HL-60 (cell line): Measurements from ENCODE around the gene MACO1.

ENCODE experiments used
- POLR2AphosphoS5 ChIP-seq: IDR thresholded peaks from 2 replicates; pipeline ENCODE4 v1.6.1; 2012; ENCODE audit warnings: low read depth
- TF ChIP-seq, protein P1 (sequence below): IDR thresholded peaks from one replicate; pipeline ENCODE4 v1.5.1; 2011; ENCODE audit warnings: low read length, control low read depth, inconsistent platforms; ENCODE audit not compliant: insufficient read depth
- TF ChIP-seq, protein P2 (sequence below): IDR thresholded peaks from 2 replicates; pipeline ENCODE4 v1.6.1; 2012; ENCODE audit warnings: low read depth; ENCODE audit not compliant: insufficient replicate concordance

DNA sequence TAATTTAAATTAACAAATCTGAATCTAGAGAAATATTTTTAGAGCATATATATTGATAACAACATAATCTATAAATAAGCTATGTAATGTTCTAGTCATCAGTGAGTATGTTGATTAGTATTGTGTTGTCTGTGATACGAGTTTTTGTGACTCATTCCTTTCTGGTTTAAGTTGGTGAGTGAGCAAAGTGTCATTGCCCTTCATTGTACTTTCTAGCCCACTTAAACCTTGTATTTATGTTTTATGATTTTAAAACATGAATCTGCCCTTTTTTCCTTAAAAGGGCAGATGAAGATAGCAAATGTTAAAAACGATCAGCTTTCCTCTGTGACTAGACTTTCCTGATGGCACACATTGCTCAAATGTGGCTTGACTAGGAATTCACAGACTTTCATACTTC is 38.5 kb downstream of the MACO1 start:
- TF ChIP-seq, protein P1, sequence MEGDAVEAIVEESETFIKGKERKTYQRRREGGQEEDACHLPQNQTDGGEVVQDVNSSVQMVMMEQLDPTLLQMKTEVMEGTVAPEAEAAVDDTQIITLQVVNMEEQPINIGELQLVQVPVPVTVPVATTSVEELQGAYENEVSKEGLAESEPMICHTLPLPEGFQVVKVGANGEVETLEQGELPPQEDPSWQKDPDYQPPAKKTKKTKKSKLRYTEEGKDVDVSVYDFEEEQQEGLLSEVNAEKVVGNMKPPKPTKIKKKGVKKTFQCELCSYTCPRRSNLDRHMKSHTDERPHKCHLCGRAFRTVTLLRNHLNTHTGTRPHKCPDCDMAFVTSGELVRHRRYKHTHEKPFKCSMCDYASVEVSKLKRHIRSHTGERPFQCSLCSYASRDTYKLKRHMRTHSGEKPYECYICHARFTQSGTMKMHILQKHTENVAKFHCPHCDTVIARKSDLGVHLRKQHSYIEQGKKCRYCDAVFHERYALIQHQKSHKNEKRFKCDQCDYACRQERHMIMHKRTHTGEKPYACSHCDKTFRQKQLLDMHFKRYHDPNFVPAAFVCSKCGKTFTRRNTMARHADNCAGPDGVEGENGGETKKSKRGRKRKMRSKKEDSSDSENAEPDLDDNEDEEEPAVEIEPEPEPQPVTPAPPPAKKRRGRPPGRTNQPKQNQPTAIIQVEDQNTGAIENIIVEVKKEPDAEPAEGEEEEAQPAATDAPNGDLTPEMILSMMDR: no peak
- TF ChIP-seq POLR2AphosphoS5: no peak
- TF ChIP-seq, protein P2, sequence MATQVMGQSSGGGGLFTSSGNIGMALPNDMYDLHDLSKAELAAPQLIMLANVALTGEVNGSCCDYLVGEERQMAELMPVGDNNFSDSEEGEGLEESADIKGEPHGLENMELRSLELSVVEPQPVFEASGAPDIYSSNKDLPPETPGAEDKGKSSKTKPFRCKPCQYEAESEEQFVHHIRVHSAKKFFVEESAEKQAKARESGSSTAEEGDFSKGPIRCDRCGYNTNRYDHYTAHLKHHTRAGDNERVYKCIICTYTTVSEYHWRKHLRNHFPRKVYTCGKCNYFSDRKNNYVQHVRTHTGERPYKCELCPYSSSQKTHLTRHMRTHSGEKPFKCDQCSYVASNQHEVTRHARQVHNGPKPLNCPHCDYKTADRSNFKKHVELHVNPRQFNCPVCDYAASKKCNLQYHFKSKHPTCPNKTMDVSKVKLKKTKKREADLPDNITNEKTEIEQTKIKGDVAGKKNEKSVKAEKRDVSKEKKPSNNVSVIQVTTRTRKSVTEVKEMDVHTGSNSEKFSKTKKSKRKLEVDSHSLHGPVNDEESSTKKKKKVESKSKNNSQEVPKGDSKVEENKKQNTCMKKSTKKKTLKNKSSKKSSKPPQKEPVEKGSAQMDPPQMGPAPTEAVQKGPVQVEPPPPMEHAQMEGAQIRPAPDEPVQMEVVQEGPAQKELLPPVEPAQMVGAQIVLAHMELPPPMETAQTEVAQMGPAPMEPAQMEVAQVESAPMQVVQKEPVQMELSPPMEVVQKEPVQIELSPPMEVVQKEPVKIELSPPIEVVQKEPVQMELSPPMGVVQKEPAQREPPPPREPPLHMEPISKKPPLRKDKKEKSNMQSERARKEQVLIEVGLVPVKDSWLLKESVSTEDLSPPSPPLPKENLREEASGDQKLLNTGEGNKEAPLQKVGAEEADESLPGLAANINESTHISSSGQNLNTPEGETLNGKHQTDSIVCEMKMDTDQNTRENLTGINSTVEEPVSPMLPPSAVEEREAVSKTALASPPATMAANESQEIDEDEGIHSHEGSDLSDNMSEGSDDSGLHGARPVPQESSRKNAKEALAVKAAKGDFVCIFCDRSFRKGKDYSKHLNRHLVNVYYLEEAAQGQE: no peak
